ENCODE data around the gene FAM107A. TPM values are rescaled to one million over a fixed set of nuclear protein-coding genes. Genes with fewer than 3 reads are reported as not detected.

FAM107A gene
- total RNA-seq, 1 experiment from 2014 or later, result not detected

- no peak for TF ChIP-seq REST (IDR thresholded peaks at IDR 0.05; ENCODE audit: low read depth)
- no peak for TF ChIP-seq RAD21 (IDR thresholded peaks at IDR 0.05; ENCODE audit: low read depth)
- TF ChIP-seq ELF1 (IDR thresholded peaks at IDR 0.05; ENCODE audit: borderline replicate concordance, low read depth), result no peak
- TF ChIP-seq JUND (IDR thresholded peaks at IDR 0.05), result no peak
- TF ChIP-seq POLR2A (IDR thresholded peaks at IDR 0.05; ENCODE audit: borderline replicate concordance, extremely low read depth, insufficient read depth, insufficient read length), result no peak
- no peak for TF ChIP-seq CBX3 (IDR thresholded peaks at IDR 0.05; ENCODE audit: low read depth)
- TF ChIP-seq SIN3A (IDR thresholded peaks at IDR 0.05; ENCODE audit: low read depth), result no peak
These were observed 20.4 kb downstream of the FAM107A start (continued) for GRCh38 chr3:58556761-58557221.

- intact Hi-C loops (cut with micrococcal nuclease), result no loop called here
- no peaks in the 10 kb centered on the region for H3K27me3 ChIP-seq (ENCODE audit: insufficient read depth, low read length)
- H3K4me2 ChIP-seq (ENCODE audit: low read length), result no peak overlapping the region
- 0 out of 4 replicates have a peak, but pooled peaks cover 0 to 2% of the 10 kb centered on the region in 2 experiments for H3K9me3 ChIP-seq (ENCODE audit: control insufficient read depth in 1 of 2, insufficient read depth in 1 of 2, low read depth in 1 of 2, low read length in 2 of 2)
- no peaks in the 10 kb centered on the region for H3K79me2 ChIP-seq (ENCODE audit: insufficient read depth, low read length)
- RAD21 ChIA-PET (ENCODE audit: low non-redundant PET in 1 of 2, low total read pairs in 2 of 2, uncharacterized antibody in 2 of 2, unreplicated experiment in 2 of 2), result no interaction called here
- no peak overlapping the region for H3K27ac ChIP-seq (ENCODE audit: low read depth, low read length)
- no peak overlapping the region for H3K9ac ChIP-seq (ENCODE audit: low read length)
- no peaks in the 10 kb centered on the region for H3K36me3 ChIP-seq (ENCODE audit: control insufficient read depth in 1 of 2, insufficient read depth in 2 of 2, low read length in 2 of 2)
- ATAC-seq (no peak), DNase-seq (ENCODE audit: low read depth, low spot score) (no peak)
- H2AFZ ChIP-seq (ENCODE audit: low read depth, low read length, poor library complexity, severe bottlenecking), result no peak overlapping the region
- TF ChIP-seq REST (IDR thresholded peaks at IDR 0.05; ENCODE audit: low read depth) (no peak), ELF1 (IDR thresholded peaks at IDR 0.05; ENCODE audit: borderline replicate concordance, low read depth) (no peak), TCF7L2 (IDR thresholded peaks at IDR 0.05; ENCODE audit: borderline replicate concordance, extremely low read depth, insufficient read depth, insufficient read length) (no peak), ZNF274 (IDR thresholded peaks at IDR 0.05; ENCODE audit: low read depth, low read length) (no peak), MAX (IDR thresholded peaks at IDR 0.05) (no peak), YY1 (IDR thresholded peaks at IDR 0.05; ENCODE audit: extremely low read depth, insufficient replicate concordance, low read depth, low read length) (no peak), ZFX (IDR thresholded peaks at IDR 0.05) (no peak), POLR2A (IDR thresholded peaks at IDR 0.05; ENCODE audit: borderline replicate concordance, extremely low read depth, insufficient read depth, insufficient read length) (no peak), SIN3A (IDR thresholded peaks at IDR 0.05; ENCODE audit: low read depth) (no peak), CTCF (IDR thresholded peaks at IDR 0.05 in 2 of 3, conservative IDR thresholded peaks at IDR 0.05 in 1 of 3; ENCODE audit: borderline replicate concordance in 1 of 3, insufficient read depth in 1 of 3, low read depth in 2 of 3, low read length in 2 of 3) (no peak)
- H3K4me3 ChIP-seq (replicated peaks in 1 of 2; ENCODE audit: low read depth in 1 of 2, low read length in 2 of 2), result no peak overlapping the region
- no peaks in the 10 kb centered on the region for H3K9me2 ChIP-seq (ENCODE audit: insufficient read depth)
- H4K20me1 ChIP-seq (ENCODE audit: insufficient read depth), result no peaks in the 10 kb centered on the region
- peaks cover 0 to 5% of the 10 kb centered on the region in 2 experiments; a peak in 2 of 4 replicates for H3K4me1 ChIP-seq (ENCODE audit: control insufficient read depth in 1 of 2, insufficient read depth in 2 of 2, low read length in 2 of 2)
- CTCF ChIA-PET, result interaction anchor here (1.8 kb wide), 1 partner anchor 26 kb away, joined by 5 read pairs; no protein-coding TSS in a partner anchor
- no TSS peak for BruUV-seq (replicated peaks)
- POLR2A ChIA-PET, result no interaction called here
These were observed 21.2 kb downstream of the FAM107A start for GRCh38 chr3:58556001-58556400.
